Ovary (tissue), 9 donors: ENCODE results near the gene PALD1. TPM values are rescaled to one million over a fixed set of nuclear protein-coding genes. Genes with fewer than 3 reads are reported as not detected.
"Not testable (repeated sequence)": the region's sequence is repeated elsewhere in the genome, so short reads cannot be mapped to it uniquely, and the experiment has no call there.

ENCODE experiments used
- DNase-seq, 5 donors: peaks; one replicate each; pipeline ENCODE4 v3.0.0-alpha.2; 2019 to 2020
- H3K27ac ChIP-seq, 2 donors: fragments of 200-600 bp; one replicate each; pipeline versions ENCODE4 v1.5.1 to v1.8.0; 2019 to 2022
- H3K27me3 ChIP-seq: fragments of 200-600 bp; one replicate; pipeline ENCODE4 v1.8.0; 2022
- H3K36me3 ChIP-seq: fragments of 200-600 bp; sonication (generic); one replicate; pipeline ENCODE4 v1.5.1; 2019
- H3K4me1 ChIP-seq: one replicate; pipeline ENCODE4 v1.8.1; 2013; ENCODE audit warnings: mild to moderate bottlenecking, moderate library complexity; ENCODE audit not compliant: insufficient read depth
- H3K4me3 ChIP-seq: fragments of 200-600 bp; sonication (generic); one replicate; pipeline ENCODE4 v1.5.1; 2017
- H3K9me3 ChIP-seq, 2 donors: fragments of 200-600 bp in 1 of 2; sonication (generic) in 1 of 2; one replicate each; pipeline versions ENCODE4 v1.5.1 to v1.8.1; 2013 to 2019; ENCODE audit warnings: mild to moderate bottlenecking in 1 of 2, moderate library complexity in 1 of 2
- CTCF ChIP-seq, 3 donors: fragments of 450-650 bp in 2 of 3; fragments of 200-600 bp in 1 of 3; IDR thresholded peaks; one replicate each; pipeline versions ENCODE4 v1.5.1 to v1.8.0; 2016 to 2022; ENCODE audit warnings: antibody characterized with exemption in 3 of 3, mild to moderate bottlenecking in 1 of 3
- EP300 ChIP-seq: sonication (generic); formaldehyde crosslinking; IDR thresholded peaks from one replicate; pipeline ENCODE4 v1.6.1; 2017; ENCODE audit warnings: antibody characterized with exemption
- POLR2A ChIP-seq: fragments of 450-650 bp; IDR thresholded peaks from one replicate; pipeline ENCODE4 v1.6.1; 2017; ENCODE audit warnings: antibody characterized with exemption, mild to moderate bottlenecking, moderate library complexity
- WGBS, 3 donors: extraction: QIAGEN DNeasy Blood & Tissue Kit in 1 of 3; methylation state at CpG; one replicate each; pipeline versions ENCODE4 v1.1.5 to v1.1.7; 2013 to 2017; 5-methylcytosine and 5-hydroxymethylcytosine counted together
- intact Hi-C, 4 donors: fragments of 100-400 bp; cut with DNase I; formaldehyde crosslinking; loops; one replicate each; pipeline versions ENCODE4 v1.11.0 to v1.15.1; 2022 to 2023
- polyA plus RNA-seq, 2 donors: library from polyadenylated mRNA; stranded (reverse); fragments of 200-250 nt in 1 of 2; fragments of 350-450 nt in 1 of 2; fragmentation: Illumina TruSeq in 1 of 2; extraction: RNeasy Lipid Tissue Mini Kit (QIAGEN cat#74804) in 1 of 2; gene quantifications; one replicate each; pipeline ENCODE4 v1.2.3, GENCODE V29; 2013 to 2014
- total RNA-seq, 7 donors: library from RNA; depleted of rRNA in 2 of 7; stranded (reverse); fragments of >200 nt in 2 of 7; fragmentation: NEBNext Ultra II Directional in 3 of 7; extraction: Animal tissue kit (Norgen Biotek cat#: 25700) in 3 of 7; gene quantifications; one replicate each; pipeline versions ENCODE4 v1.1.0 to v1.2.4, GENCODE V29; 2016 to 2023
- donor health status: DM: no; HTN: no; CAD: no; lungs with moderate emphysema.
- donor health status: DM: no; HTN: no; CAD: no.
- donor health status: Bipolar disorder and iron deficiency.
- donor health status: DM: yes; HTN: yes; CAD: no.
- donor health status: DM: no; HTN: no; CAD: no.
- donor health status: DM: yes; HTN: yes; CAD: no.

PALD1 gene
- total and polyA plus RNA-seq, 9 donors, result 2.2 to 10.5 (median 6.8) TPM

GRCh38 chr10:70480239-70480861 is 1.8 kb downstream of the PALD1 start:
- no peak overlapping the region for H3K27ac ChIP-seq

GRCh38 chr10:70481105-70481504 is 2.5 kb downstream of the PALD1 start:
- no peaks in the 10 kb centered on the region for H3K27me3 ChIP-seq
- intact Hi-C loops, result no loop called here
- no peak overlapping the region for H3K4me3 ChIP-seq
- H3K36me3 ChIP-seq, result no peaks in the 10 kb centered on the region
- peaks cover 28% of the 10 kb centered on the region for H3K4me1 ChIP-seq
- H3K27ac ChIP-seq, result no peak overlapping the region
- no peak for TF ChIP-seq CTCF (IDR thresholded peaks at IDR 0.05)
- no peak for TF ChIP-seq EP300
- no peak for TF ChIP-seq POLR2A
- DNase-seq, result no peak
- 76 to 93% (median 90%) methylated on average over 9 of the region's 9 CpGs for WGBS, 3 donors
- H3K9me3 ChIP-seq, result no peaks in the 10 kb centered on the region

More at GRCh38 chr10:70480239-70480861, 1.8 kb downstream of the PALD1 start:
- intact Hi-C loops, result no loop called here
- TF ChIP-seq CTCF (IDR thresholded peaks at IDR 0.05), result no peak
- no peak for TF ChIP-seq EP300
- H3K9me3 ChIP-seq, result no peaks in the 10 kb centered on the region
- H3K27me3 ChIP-seq, result no peaks in the 10 kb centered on the region
- WGBS, 3 donors, result 27 to 53% (median 40%) methylated on average over 9 of the region's 9 CpGs
- no peak overlapping the region for H3K4me3 ChIP-seq
- DNase-seq, result peak in 1 of 5 donors; percentile 34
- no peaks in the 10 kb centered on the region for H3K36me3 ChIP-seq
- peaks cover 28% of the 10 kb centered on the region for H3K4me1 ChIP-seq

GRCh38 chr10:70481831-70482530 is 3.4 kb downstream of the PALD1 start:
- no peaks in the 10 kb centered on the region for H3K36me3 ChIP-seq
- TF ChIP-seq CTCF (IDR thresholded peaks at IDR 0.05) (no peak), EP300 (no peak), POLR2A (no peak)
- DNase-seq, result peak; percentile 46 to 67 (median 66)
- intact Hi-C loops, result no loop called here
- H3K27me3 ChIP-seq, result no peaks in the 10 kb centered on the region
- H3K27ac ChIP-seq, result peak overlapping the region in 1 of 2 donors; percentile 61
- no peak overlapping the region for H3K4me3 ChIP-seq
- H3K9me3 ChIP-seq, result no peaks in the 10 kb centered on the region
- 21 to 27% (median 26%) methylated on average over 7 of the region's 7 CpGs for WGBS, 3 donors
- peaks cover 28% of the 10 kb centered on the region for H3K4me1 ChIP-seq

- 44 to 54% (median 54%) methylated on average over 8 of the region's 8 CpGs for WGBS, 3 donors
- TF ChIP-seq EP300, result no peak
- no peak for TF ChIP-seq CTCF (IDR thresholded peaks at IDR 0.05)
- no peak for TF ChIP-seq POLR2A
- Histone ChIP-seq H3K4me3 (no peak overlapping the region), H3K27me3 (no peaks in the 10 kb centered on the region), H3K4me1 (peaks cover 27% of the 10 kb centered on the region), H3K27ac (peak overlapping the region in 1 of 2 donors; percentile 61), H3K36me3 (no peaks in the 10 kb centered on the region), H3K9me3 (no peaks in the 10 kb centered on the region)
- intact Hi-C loops, result no loop called here
- no peak for DNase-seq
Measured at GRCh38 chr10:70482982-70483760, 4.6 kb downstream of the PALD1 start.

- WGBS, 3 donors, result 84% methylated on average over 6 of the region's 6 CpGs
- peak overlapping the region in 1 of 2 donors; percentile 61 for H3K27ac ChIP-seq
Measured at GRCh38 chr10:70483872-70484271, 5.3 kb downstream of the PALD1 start.

More at GRCh38 chr10:70483872-70484271, 5.3 kb downstream of the PALD1 start:
- intact Hi-C loops, H3K27me3 ChIP-seq, H3K9me3 ChIP-seq, H3K4me3 ChIP-seq, DNase-seq, H3K36me3 ChIP-seq: not testable (repeated sequence)
- H3K4me1 ChIP-seq, result peaks cover 27% of the 10 kb centered on the region
